Mesodermal cell (in vitro differentiated cells): Measurements from ENCODE around the gene BMERB1.
"Not testable (repeated sequence)": the region's sequence is repeated elsewhere in the genome, so short reads cannot be mapped to it uniquely, and the experiment has no call there.

Source experiments
- H3K27ac ChIP-seq: 2 replicates; pipeline ENCODE4 v1.7.0; 2013; ENCODE audit warnings: mild to moderate bottlenecking, low read depth, low read length, moderate library complexity; ENCODE audit not compliant: severe bottlenecking
- H3K36me3 ChIP-seq: 2 replicates; pipeline ENCODE4 v1.7.1; 2013; ENCODE audit warnings: mild to moderate bottlenecking, low read length, moderate library complexity; ENCODE audit not compliant: control insufficient read depth, insufficient read depth
- H3K4me1 ChIP-seq: one replicate; pipeline ENCODE4 v1.7.1; 2013; ENCODE audit warnings: mild to moderate bottlenecking, low read length; ENCODE audit not compliant: insufficient read depth, control insufficient read depth, poor library complexity, severe bottlenecking
- H3K4me3 ChIP-seq: 2 replicates; pipeline ENCODE4 v1.7.0; 2013; ENCODE audit warnings: low read length, control low read depth, mild to moderate bottlenecking; ENCODE audit not compliant: insufficient read depth, poor library complexity, severe bottlenecking; ENCODE audit errors: extremely low read depth
- H3K9me3 ChIP-seq: 2 replicates; pipeline ENCODE4 v1.7.1; 2013; ENCODE audit warnings: mild to moderate bottlenecking, low read length, moderate library complexity; ENCODE audit not compliant: control insufficient read depth
- WGBS, 2 experiments: methylation state at CpG; one replicate each; pipeline ENCODE4 v1.1.5; 2013; ENCODE audit warnings: missing lambda C conversion rate in 2 of 2; ENCODE audit not compliant: insufficient coverage in 2 of 2; 5-methylcytosine and 5-hydroxymethylcytosine counted together

The BMERB1 gene

GRCh38 chr16:15557258-15557657, 122.9 kb downstream of the BMERB1 start:
- 92 to 97% methylated on average over 6 of the region's 6 CpGs for WGBS, 2 experiments
- Histone ChIP-seq H3K9me3 (no peaks in the 10 kb centered on the region), H3K4me3 (no peak overlapping the region), H3K4me1 (no peaks in the 10 kb centered on the region), H3K36me3 (no peaks in the 10 kb centered on the region), H3K27ac (no peak overlapping the region)

GRCh38 chr16:15559176-15559575, 124.8 kb downstream of the BMERB1 start:
- no peaks in the 10 kb centered on the region for H3K9me3 ChIP-seq
- H3K27ac ChIP-seq, result no peak overlapping the region
- no peaks in the 10 kb centered on the region for H3K4me1 ChIP-seq
- no peak overlapping the region for H3K4me3 ChIP-seq
- WGBS, 2 experiments, result 91 to 95% methylated on average over 4 of the region's 4 CpGs
- peaks cover 13% of the 10 kb centered on the region for H3K36me3 ChIP-seq

- 80 to 85% methylated on average over 5 of the region's 7 CpGs for WGBS, 2 experiments
- Histone ChIP-seq H3K36me3 (peaks cover 34% of the 10 kb centered on the region), H3K9me3 (no peaks in the 10 kb centered on the region), H3K4me1 (no peaks in the 10 kb centered on the region), H3K27ac (no peak overlapping the region), H3K4me3 (no peak overlapping the region)
Observed at GRCh38 chr16:15564604-15565339, 130.4 kb downstream of the BMERB1 start.

- no peaks in the 10 kb centered on the region for H3K9me3 ChIP-seq
- WGBS, 2 experiments, result no CpG with 5 or more reads among the region's 2 CpGs
- peaks cover 34% of the 10 kb centered on the region for H3K36me3 ChIP-seq
- no peaks in the 10 kb centered on the region for H3K4me1 ChIP-seq
- H3K4me3 ChIP-seq, result no peak overlapping the region
- no peak overlapping the region for H3K27ac ChIP-seq
Observed at GRCh38 chr16:15566095-15566494, 131.7 kb downstream of the BMERB1 start.

GRCh38 chr16:15567823-15568222, 133.4 kb downstream of the BMERB1 start:
- Histone ChIP-seq H3K9me3 (no peaks in the 10 kb centered on the region), H3K36me3 (peaks cover 29% of the 10 kb centered on the region), H3K4me1 (peaks cover under 1% of the 10 kb centered on the region), H3K27ac (no peak overlapping the region), H3K4me3 (no peak overlapping the region)
- 94 to 100% methylated on average over 4 to 5 of the region's 5 CpGs for WGBS, 2 experiments

GRCh38 chr16:15570666-15571065, 136.3 kb downstream of the BMERB1 start:
- H3K27ac ChIP-seq, H3K4me3 ChIP-seq, H3K9me3 ChIP-seq, H3K4me1 ChIP-seq: not testable (repeated sequence)
- peaks cover 21% of the 10 kb centered on the region for H3K36me3 ChIP-seq
- whole genome bisulfite sequencing, 2 experiments, result 100% methylated on average over 2 to 4 of the region's 4 CpGs

- peaks cover 21% of the 10 kb centered on the region for H3K36me3 ChIP-seq
- H3K27ac ChIP-seq, result no peak overlapping the region
- WGBS, 2 experiments, result 75 to 80% methylated on average over 6 of the region's 6 CpGs
- H3K4me3 ChIP-seq, result no peak overlapping the region
- H3K9me3 ChIP-seq, result no peaks in the 10 kb centered on the region
- H3K4me1 ChIP-seq, result peaks cover 7% of the 10 kb centered on the region
Observed at GRCh38 chr16:15571557-15571956, 137.2 kb downstream of the BMERB1 start.

- 92 to 96% methylated on average over 3 to 6 of the region's 9 CpGs for whole genome bisulfite sequencing, 2 experiments
- Histone ChIP-seq H3K27ac (no peak overlapping the region), H3K4me1 (peaks cover 7% of the 10 kb centered on the region), H3K36me3 (peaks cover 21% of the 10 kb centered on the region), H3K9me3 (no peaks in the 10 kb centered on the region), H3K4me3 (no peak overlapping the region)
Observed at GRCh38 chr16:15572329-15573001, 138.1 kb downstream of the BMERB1 start.

GRCh38 chr16:15573274-15573895, 139.0 kb downstream of the BMERB1 start:
- 89 to 94% methylated on average over 6 to 7 of the region's 7 CpGs for WGBS, 2 experiments
- Histone ChIP-seq H3K36me3 (peaks cover 13% of the 10 kb centered on the region), H3K9me3 (no peaks in the 10 kb centered on the region), H3K4me3 (no peak overlapping the region), H3K4me1 (peaks cover 7% of the 10 kb centered on the region), H3K27ac (no peak overlapping the region)

GRCh38 chr16:15573896-15574613, 139.7 kb downstream of the BMERB1 start:
- H3K4me1 ChIP-seq, H3K27ac ChIP-seq, H3K9me3 ChIP-seq, H3K36me3 ChIP-seq, H3K4me3 ChIP-seq: not testable (repeated sequence)
- WGBS, 2 experiments, result 94 to 100% methylated on average over 3 to 7 of the region's 11 CpGs
